ENCODE results near the gene SSU72.
"Not testable (repeated sequence)": the region's sequence is repeated elsewhere in the genome, so short reads cannot be mapped to it uniquely, and the experiment has no call there.

Gene SSU72

GRCh38 chr1:1517973-1518620 lies 56.6 kb downstream of the SSU72 start:
- no peak overlapping the region for H3K4me3 ChIP-seq (ENCODE audit: low read depth, low read length)
- no peak for DNase-seq (ENCODE audit: low read depth)

GRCh38 chr1:1516923-1517322 lies 57.7 kb downstream of the SSU72 start:
- not testable (repeated sequence) for H3K4me3 ChIP-seq (ENCODE audit: low read depth, low read length); DNase-seq (ENCODE audit: low read depth)

- H3K4me3 ChIP-seq (ENCODE audit: low read depth, low read length); DNase-seq (ENCODE audit: low read depth): not testable (repeated sequence)
Observed at GRCh38 chr1:1514376-1514775, 60.3 kb downstream of the SSU72 start.

- DNase-seq (ENCODE audit: low read depth): not testable (repeated sequence)
- peak overlapping the region; percentile 29 for H3K4me3 ChIP-seq (ENCODE audit: low read depth, low read length)
Observed at GRCh38 chr1:1513675-1514074, 61.0 kb downstream of the SSU72 start.

- DNase-seq (ENCODE audit: low read depth): not testable (repeated sequence)
- peak overlapping the region; percentile 83 for H3K4me3 ChIP-seq (ENCODE audit: low read depth, low read length)
Observed at GRCh38 chr1:1512425-1512824, 62.2 kb downstream of the SSU72 start.

GRCh38 chr1:1511533-1512285 lies 63.0 kb downstream of the SSU72 start, which contains the start of gene ATAD3A:
Gene ATAD3A, plus strand, starts transcription at chr1:1512162. Its CDS starts 107 bp downstream, at chr1:1512269.
- peak within 1 kb of the TSS; percentile 83 for H3K4me3 ChIP-seq (ENCODE audit: low read depth, low read length)

GRCh38 chr1:1510912-1511532 lies 63.6 kb downstream of the SSU72 start:
- peak overlapping the region; percentile 83 for H3K4me3 ChIP-seq (ENCODE audit: low read depth, low read length)
- no peak for DNase-seq (ENCODE audit: low read depth)

More at GRCh38 chr1:1511533-1512285, 63.0 kb downstream of the SSU72 start, which contains the start of gene ATAD3A:
- DNase-seq (ENCODE audit: low read depth): peak; percentile 92

GRCh38 chr1:1509465-1509850 lies 65.2 kb downstream of the SSU72 start:
- not testable (repeated sequence) for DNase-seq (ENCODE audit: low read depth); H3K4me3 ChIP-seq (ENCODE audit: low read depth, low read length)

GRCh38 chr1:1508775-1509464 lies 65.7 kb downstream of the SSU72 start:
- not testable (repeated sequence) for H3K4me3 ChIP-seq (ENCODE audit: low read depth, low read length)

GRCh38 chr1:1507305-1507704 lies 67.4 kb downstream of the SSU72 start:
- no peak for DNase-seq (ENCODE audit: low read depth)
- no peak overlapping the region for H3K4me3 ChIP-seq (ENCODE audit: low read depth, low read length)

More at GRCh38 chr1:1508775-1509464, 65.7 kb downstream of the SSU72 start:
- DNase-seq (ENCODE audit: low read depth): not testable (repeated sequence)

GRCh38 chr1:1505801-1506200 lies 68.9 kb downstream of the SSU72 start:
- DNase-seq (ENCODE audit: low read depth); H3K4me3 ChIP-seq (ENCODE audit: low read depth, low read length): not testable (repeated sequence)

- not testable (repeated sequence) for DNase-seq (ENCODE audit: low read depth); H3K4me3 ChIP-seq (ENCODE audit: low read depth, low read length)
Observed at GRCh38 chr1:1505366-1505798, 69.3 kb downstream of the SSU72 start.

- H3K4me3 ChIP-seq (ENCODE audit: low read depth, low read length); DNase-seq (ENCODE audit: low read depth): not testable (repeated sequence)
Observed at GRCh38 chr1:1504777-1505365, 69.8 kb downstream of the SSU72 start.

- H3K4me3 ChIP-seq (ENCODE audit: low read depth, low read length); DNase-seq (ENCODE audit: low read depth): not testable (repeated sequence)
Observed at GRCh38 chr1:1495461-1495975, 79.1 kb downstream of the SSU72 start.

GRCh38 chr1:1494311-1494710 lies 80.4 kb downstream of the SSU72 start:
- not testable (repeated sequence) for DNase-seq (ENCODE audit: low read depth); H3K4me3 ChIP-seq (ENCODE audit: low read depth, low read length)
